Mesendoderm (in vitro differentiated cells): ENCODE results near the gene WDR1.

ENCODE experiments used
- DNase-seq: peaks from one replicate; pipeline ENCODE4 v3.0.0; 2013
- H2AK5ac ChIP-seq: 2 replicates; pipeline ENCODE4 v1.6.1; 2013; ENCODE audit warnings: low read length, inconsistent platforms
- H2BK120ac ChIP-seq: 2 replicates; pipeline ENCODE4 v1.6.1; 2013; ENCODE audit warnings: low read depth, mild to moderate bottlenecking, low read length, moderate library complexity, mixed read lengths
- H2BK15ac ChIP-seq: replicated peaks from 2 replicates; pipeline ENCODE4 v1.6.1; 2013; ENCODE audit warnings: low read depth, mild to moderate bottlenecking, moderate library complexity
- H2BK5ac ChIP-seq: 2 replicates; pipeline ENCODE4 v1.6.1; 2013; ENCODE audit warnings: low read length, inconsistent platforms
- H3K18ac ChIP-seq: 2 replicates; pipeline ENCODE4 v1.6.1; 2013; ENCODE audit warnings: mild to moderate bottlenecking, low read length, mixed read lengths
- H3K23ac ChIP-seq: one replicate; pipeline ENCODE4 v1.6.1; 2013; ENCODE audit warnings: low read length
- H3K27ac ChIP-seq: 2 replicates; pipeline ENCODE4 v1.5.1; 2013; ENCODE audit warnings: low read depth, mild to moderate bottlenecking, inconsistent platforms, low read length, moderate library complexity
- H3K27me3 ChIP-seq: 2 replicates; pipeline ENCODE4 v1.6.1; 2013; ENCODE audit warnings: low read length, control low read depth, mild to moderate bottlenecking, inconsistent platforms; ENCODE audit not compliant: insufficient read depth, poor library complexity
- H3K36me3 ChIP-seq: 2 replicates; pipeline ENCODE4 v1.6.1; 2013; ENCODE audit warnings: low read length, inconsistent platforms; ENCODE audit not compliant: control insufficient read depth, insufficient read depth
- H3K4ac ChIP-seq: one replicate; pipeline ENCODE4 v1.6.1; 2013; ENCODE audit warnings: low read depth, mild to moderate bottlenecking, low read length, moderate library complexity
- H3K4me1 ChIP-seq: 2 replicates; pipeline ENCODE4 v1.6.1; 2013; ENCODE audit warnings: low read depth, low read length, inconsistent platforms; ENCODE audit not compliant: control insufficient read depth
- H3K4me2 ChIP-seq: 2 replicates; pipeline ENCODE4 v1.6.1; 2013; ENCODE audit warnings: low read length
- H3K4me3 ChIP-seq: 2 replicates; pipeline ENCODE4 v1.5.1; 2013; ENCODE audit warnings: mild to moderate bottlenecking, low read length
- H3K56ac ChIP-seq: one replicate; pipeline ENCODE4 v1.6.1; 2013; ENCODE audit warnings: low read length
- H3K79me1 ChIP-seq: 2 replicates; pipeline ENCODE4 v1.6.1; 2013; ENCODE audit warnings: low read length, inconsistent platforms
- H3K79me2 ChIP-seq: 2 replicates; pipeline ENCODE4 v1.6.1; 2013; ENCODE audit warnings: mild to moderate bottlenecking, low read length; ENCODE audit not compliant: control insufficient read depth, insufficient read depth
- H3K9ac ChIP-seq: 2 replicates; pipeline ENCODE4 v1.6.1; 2013; ENCODE audit warnings: low read length, inconsistent platforms
- H4K5ac ChIP-seq: one replicate; pipeline ENCODE4 v1.6.1; 2013; ENCODE audit warnings: low read length
- H4K8ac ChIP-seq: one replicate; pipeline ENCODE4 v1.6.1; 2013; ENCODE audit warnings: low read depth, mild to moderate bottlenecking, control low read depth, low read length, moderate library complexity
- WGBS: extraction: QIAGEN DNeasy Blood & Tissue Kit; methylation state at CpG from one replicate; pipeline ENCODE4 v1.1.7; 2013; ENCODE audit warnings: low lambda C conversion rate, missing lambda C conversion rate; ENCODE audit not compliant: insufficient coverage; ENCODE audit errors: extremely low coverage; 5-methylcytosine and 5-hydroxymethylcytosine counted together

WDR1 gene

GRCh38 chr4:10096978-10097335, 19.6 kb downstream of the WDR1 start:
- Histone ChIP-seq H3K18ac (no peak overlapping the region), H4K5ac (no peak overlapping the region), H2BK120ac (no peak overlapping the region), H3K4ac (no peak overlapping the region), H3K4me2 (no peak overlapping the region), H3K9ac (no peak overlapping the region), H3K79me2 (peaks cover 88% of the 10 kb centered on the region), H3K27ac (no peak overlapping the region), H3K56ac (no peak overlapping the region), H3K23ac (no peak overlapping the region), H2AK5ac (no peak overlapping the region), H3K79me1 (peaks cover 48% of the 10 kb centered on the region), H3K27me3 (no peaks in the 10 kb centered on the region), H3K36me3 (peaks cover 43% of the 10 kb centered on the region), H2BK5ac (no peak overlapping the region), H3K4me3 (no peak overlapping the region), H4K8ac (no peak overlapping the region), H2BK15ac (no peak overlapping the region), H3K4me1 (no peaks in the 10 kb centered on the region)
- no CpG with 5 or more reads among the region's 9 CpGs for WGBS
- DNase-seq, result no peak

GRCh38 chr4:10096201-10096977, 20.2 kb downstream of the WDR1 start:
- H3K27me3 ChIP-seq, result no peaks in the 10 kb centered on the region
- H2BK5ac ChIP-seq, result no peak overlapping the region
- H3K79me1 ChIP-seq, result peaks cover 48% of the 10 kb centered on the region
- H3K18ac ChIP-seq, result no peak overlapping the region
- WGBS, result no CpG with 5 or more reads among the region's 17 CpGs
- no peak overlapping the region for H3K4me3 ChIP-seq
- no peak overlapping the region for H3K56ac ChIP-seq
- no peak overlapping the region for H2BK15ac ChIP-seq
- H3K9ac ChIP-seq, result no peak overlapping the region
- no peak overlapping the region for H2AK5ac ChIP-seq
- DNase-seq, result no peak
- no peak overlapping the region for H4K8ac ChIP-seq
- H3K36me3 ChIP-seq, result peaks cover 47% of the 10 kb centered on the region
- H4K5ac ChIP-seq, result no peak overlapping the region
- H2BK120ac ChIP-seq, result no peak overlapping the region
- no peak overlapping the region for H3K27ac ChIP-seq
- no peak overlapping the region for H3K4me2 ChIP-seq
- H3K4ac ChIP-seq, result no peak overlapping the region
- H3K23ac ChIP-seq, result no peak overlapping the region
- H3K79me2 ChIP-seq, result peaks cover 87% of the 10 kb centered on the region
- H3K4me1 ChIP-seq, result no peaks in the 10 kb centered on the region

- DNase-seq, result no peak
- peaks cover 86% of the 10 kb centered on the region for H3K79me2 ChIP-seq
- H4K8ac ChIP-seq, result no peak overlapping the region
- peaks cover 46% of the 10 kb centered on the region for H3K79me1 ChIP-seq
- H2AK5ac ChIP-seq, result no peak overlapping the region
- H3K4me2 ChIP-seq, result no peak overlapping the region
- no peaks in the 10 kb centered on the region for H3K27me3 ChIP-seq
- H3K4me1 ChIP-seq, result no peaks in the 10 kb centered on the region
- no peak overlapping the region for H3K9ac ChIP-seq
- no peak overlapping the region for H2BK5ac ChIP-seq
- no peak overlapping the region for H4K5ac ChIP-seq
- H3K36me3 ChIP-seq, result peaks cover 50% of the 10 kb centered on the region
- H3K56ac ChIP-seq, result no peak overlapping the region
- H3K18ac ChIP-seq, result no peak overlapping the region
- no peak overlapping the region for H2BK120ac ChIP-seq
- no CpG with 5 or more reads among the region's 13 CpGs for WGBS
- H3K27ac ChIP-seq, result no peak overlapping the region
- H2BK15ac ChIP-seq, result no peak overlapping the region
- H3K4me3 ChIP-seq, result no peak overlapping the region
- H3K23ac ChIP-seq, result no peak overlapping the region
- H3K4ac ChIP-seq, result no peak overlapping the region
Measured at GRCh38 chr4:10095296-10095991, 21.2 kb downstream of the WDR1 start.

- Histone ChIP-seq H4K5ac (no peak overlapping the region), H3K36me3 (peaks cover 53% of the 10 kb centered on the region), H3K27me3 (no peaks in the 10 kb centered on the region), H3K56ac (no peak overlapping the region), H3K4ac (no peak overlapping the region), H3K4me1 (no peaks in the 10 kb centered on the region), H2BK120ac (no peak overlapping the region), H3K79me1 (peaks cover 46% of the 10 kb centered on the region), H2BK15ac (no peak overlapping the region), H3K23ac (no peak overlapping the region), H3K9ac (no peak overlapping the region), H2BK5ac (no peak overlapping the region), H3K4me3 (no peak overlapping the region), H3K18ac (no peak overlapping the region), H3K4me2 (no peak overlapping the region), H2AK5ac (no peak overlapping the region), H3K79me2 (peaks cover 82% of the 10 kb centered on the region), H4K8ac (no peak overlapping the region), H3K27ac (no peak overlapping the region)
- no peak for DNase-seq
- no CpG with 5 or more reads among the region's 13 CpGs for WGBS
Measured at GRCh38 chr4:10094841-10095240, 21.8 kb downstream of the WDR1 start.

- no CpG with 5 or more reads among the region's 12 CpGs for WGBS
- no peak overlapping the region for H4K8ac ChIP-seq
- H3K4me1 ChIP-seq, result no peaks in the 10 kb centered on the region
- no peak overlapping the region for H2BK5ac ChIP-seq
- no peak overlapping the region for H3K4ac ChIP-seq
- H3K9ac ChIP-seq, result no peak overlapping the region
- H2BK120ac ChIP-seq, result no peak overlapping the region
- no peak overlapping the region for H3K23ac ChIP-seq
- H2AK5ac ChIP-seq, result no peak overlapping the region
- H3K4me2 ChIP-seq, result no peak overlapping the region
- H3K27ac ChIP-seq, result no peak overlapping the region
- no peak overlapping the region for H3K56ac ChIP-seq
- no peak overlapping the region for H4K5ac ChIP-seq
- peaks cover 47% of the 10 kb centered on the region for H3K36me3 ChIP-seq
- peaks cover 76% of the 10 kb centered on the region for H3K79me2 ChIP-seq
- H3K79me1 ChIP-seq, result peaks cover 43% of the 10 kb centered on the region
- H3K4me3 ChIP-seq, result no peak overlapping the region
- H3K18ac ChIP-seq, result no peak overlapping the region
- DNase-seq, result no peak
- H3K27me3 ChIP-seq, result no peaks in the 10 kb centered on the region
- H2BK15ac ChIP-seq, result no peak overlapping the region
Measured at GRCh38 chr4:10093801-10094552, 22.6 kb downstream of the WDR1 start.
